Femur (tissue), 1 donor: ENCODE data around the gene SEMA4B.
"Not testable (repeated sequence)": the region's sequence is repeated elsewhere in the genome, so short reads cannot be mapped to it uniquely, and the experiment has no call there.

Experiments
- DNase-seq: peaks from one replicate; pipeline ENCODE4 v3.0.0-alpha.2; 2017

The SEMA4B gene, protein sequence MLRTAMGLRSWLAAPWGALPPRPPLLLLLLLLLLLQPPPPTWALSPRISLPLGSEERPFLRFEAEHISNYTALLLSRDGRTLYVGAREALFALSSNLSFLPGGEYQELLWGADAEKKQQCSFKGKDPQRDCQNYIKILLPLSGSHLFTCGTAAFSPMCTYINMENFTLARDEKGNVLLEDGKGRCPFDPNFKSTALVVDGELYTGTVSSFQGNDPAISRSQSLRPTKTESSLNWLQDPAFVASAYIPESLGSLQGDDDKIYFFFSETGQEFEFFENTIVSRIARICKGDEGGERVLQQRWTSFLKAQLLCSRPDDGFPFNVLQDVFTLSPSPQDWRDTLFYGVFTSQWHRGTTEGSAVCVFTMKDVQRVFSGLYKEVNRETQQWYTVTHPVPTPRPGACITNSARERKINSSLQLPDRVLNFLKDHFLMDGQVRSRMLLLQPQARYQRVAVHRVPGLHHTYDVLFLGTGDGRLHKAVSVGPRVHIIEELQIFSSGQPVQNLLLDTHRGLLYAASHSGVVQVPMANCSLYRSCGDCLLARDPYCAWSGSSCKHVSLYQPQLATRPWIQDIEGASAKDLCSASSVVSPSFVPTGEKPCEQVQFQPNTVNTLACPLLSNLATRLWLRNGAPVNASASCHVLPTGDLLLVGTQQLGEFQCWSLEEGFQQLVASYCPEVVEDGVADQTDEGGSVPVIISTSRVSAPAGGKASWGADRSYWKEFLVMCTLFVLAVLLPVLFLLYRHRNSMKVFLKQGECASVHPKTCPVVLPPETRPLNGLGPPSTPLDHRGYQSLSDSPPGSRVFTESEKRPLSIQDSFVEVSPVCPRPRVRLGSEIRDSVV

DNA sequence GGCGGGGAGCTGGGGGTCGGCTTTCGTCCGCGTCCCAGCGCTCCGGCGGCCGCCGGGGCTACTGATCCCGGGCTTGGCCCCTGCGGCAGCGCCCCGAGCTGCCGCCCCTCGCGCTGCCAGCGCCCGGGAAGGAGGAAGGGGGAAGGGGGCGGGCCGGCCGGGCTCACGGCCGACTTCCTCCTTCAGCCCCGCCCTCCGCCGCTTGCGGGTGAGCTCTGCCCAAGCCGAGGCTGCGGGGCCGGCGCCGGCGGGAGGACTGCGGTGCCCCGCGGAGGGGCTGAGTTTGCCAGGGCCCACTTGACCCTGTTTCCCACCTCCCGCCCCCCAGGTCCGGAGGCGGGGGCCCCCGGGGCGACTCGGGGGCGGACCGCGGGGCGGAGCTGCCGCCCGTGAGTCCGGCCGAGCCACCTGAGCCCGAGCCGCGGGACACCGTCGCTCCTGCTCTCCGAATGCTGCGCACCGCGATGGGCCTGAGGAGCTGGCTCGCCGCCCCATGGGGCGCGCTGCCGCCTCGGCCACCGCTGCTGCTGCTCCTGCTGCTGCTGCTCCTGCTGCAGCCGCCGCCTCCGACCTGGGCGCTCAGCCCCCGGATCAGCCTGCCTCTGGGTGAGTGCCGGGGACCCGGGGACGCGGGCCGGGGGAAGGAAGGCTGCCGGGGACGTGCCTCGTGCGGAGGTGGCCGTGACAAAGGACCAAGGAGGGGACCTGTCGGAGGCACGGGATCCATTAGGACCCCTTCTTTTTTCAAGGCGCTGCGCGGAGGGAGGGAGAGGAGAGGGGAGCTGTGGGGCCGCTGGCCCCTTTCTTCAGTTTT lies at the start of gene SEMA4B:
TSS of gene SEMA4B (plus strand) at position 201 of the 814 bp plus-strand sequence. CDS start at position 450, 249 bp downstream.
- DNase-seq = peak; percentile 83

DNA sequence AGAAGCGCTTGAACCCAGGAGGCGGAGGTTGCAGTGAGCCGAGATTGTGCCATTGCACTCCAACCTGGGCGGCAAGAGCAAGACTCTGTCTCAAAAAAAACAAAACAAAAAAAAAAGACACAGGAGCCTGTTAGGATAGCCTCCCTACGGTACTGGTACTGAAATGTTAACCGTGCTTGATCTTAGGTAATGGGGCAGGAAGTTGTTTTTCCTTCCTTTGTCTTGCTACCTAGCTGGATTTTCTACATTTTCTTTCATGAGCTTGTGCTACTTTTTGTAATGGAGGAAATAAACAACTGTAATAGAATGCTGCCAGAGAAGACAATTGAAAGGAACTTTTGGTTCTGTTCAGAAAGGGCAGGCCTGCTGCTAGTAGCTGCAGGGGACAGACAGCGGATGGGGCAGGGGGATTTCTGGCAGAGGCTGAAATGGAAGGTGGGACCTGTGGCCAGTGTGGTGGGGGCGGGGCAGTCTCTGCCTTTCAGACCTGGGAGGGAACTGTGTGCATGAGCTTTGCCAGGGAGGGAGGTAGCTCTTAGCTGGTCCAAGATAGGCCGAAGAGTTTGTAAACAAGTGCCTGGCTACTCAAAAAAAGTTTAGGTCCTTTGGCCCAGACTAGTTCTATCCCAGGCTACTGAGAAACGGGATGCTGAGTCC lies 49.0 kb upstream of the SEMA4B start:
- DNase-seq = no peak

DNA sequence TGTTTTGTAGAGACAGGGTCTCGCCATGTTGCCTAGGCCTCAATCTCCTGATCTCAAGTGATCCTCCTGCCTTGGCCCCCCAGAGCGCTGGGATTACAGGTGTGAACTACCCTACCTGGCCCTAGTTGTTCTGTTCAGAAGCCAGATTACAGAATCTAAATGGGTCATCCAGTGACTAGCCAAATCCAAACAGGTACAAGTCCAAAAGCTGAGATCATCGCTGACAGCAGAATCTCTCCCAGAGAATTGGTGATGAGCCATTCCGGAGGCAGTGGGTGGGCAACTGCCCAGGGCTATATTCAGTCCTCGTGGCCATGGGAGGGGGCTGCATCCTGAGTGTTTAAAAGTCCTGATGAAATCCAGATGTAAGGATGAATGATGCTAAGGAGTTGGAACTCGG lies 47.5 kb upstream of the SEMA4B start:
- DNase-seq = no peak

DNA sequence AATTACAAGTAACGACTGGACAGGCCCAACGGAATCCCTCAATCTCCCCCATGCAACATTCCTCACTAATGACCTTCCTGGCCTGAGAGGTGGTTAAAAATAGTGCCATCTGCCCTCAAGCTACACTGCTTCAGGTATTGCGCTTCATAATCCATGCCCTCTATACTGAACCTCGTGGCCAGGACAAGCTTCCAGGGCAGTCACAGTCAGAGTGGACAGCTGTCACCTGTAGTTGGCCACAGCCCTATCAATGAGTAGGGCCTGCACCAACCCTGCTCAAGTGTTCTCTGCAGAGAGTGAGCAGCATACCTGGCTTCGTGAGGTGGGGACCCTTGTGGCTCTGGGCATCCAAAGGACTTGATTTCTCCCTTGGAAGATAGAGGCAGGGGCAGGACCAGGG lies 46.9 kb upstream of the SEMA4B start:
- DNase-seq = no peak

DNA sequence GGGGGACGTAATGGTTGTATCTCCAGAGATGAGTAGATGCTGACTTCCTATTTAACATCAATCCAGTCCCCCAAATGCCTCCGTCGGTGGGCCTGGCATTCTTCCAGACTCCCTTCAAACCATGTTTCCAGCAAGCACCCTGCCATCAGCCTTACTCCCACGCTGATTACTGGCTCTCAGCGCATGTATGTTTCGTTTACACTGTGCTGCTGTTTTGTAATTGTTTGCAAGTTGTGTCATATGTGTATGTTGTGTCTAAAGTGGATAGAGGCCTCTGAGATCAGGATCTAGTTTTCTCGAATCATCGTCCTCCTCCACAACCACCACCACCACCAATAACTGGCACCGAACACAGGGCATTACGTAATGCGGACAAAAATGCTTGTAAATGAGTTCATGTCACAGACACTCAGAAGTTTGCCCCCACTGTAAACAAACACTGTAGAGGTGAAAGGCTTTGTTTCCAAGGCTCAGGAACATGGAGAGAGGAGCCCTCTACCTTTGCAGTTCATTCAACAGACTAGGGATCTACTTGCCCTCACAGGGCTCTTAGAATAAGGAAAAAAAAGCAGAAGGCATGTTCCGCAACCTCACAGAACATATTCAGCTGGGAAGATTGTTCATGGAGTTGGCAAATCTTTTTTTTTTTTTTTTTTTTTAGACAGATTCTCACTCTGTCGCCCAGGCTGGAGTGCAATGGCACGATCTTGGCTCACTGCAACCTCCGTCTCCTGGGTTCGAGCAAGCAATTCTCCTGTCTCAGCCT lies 46.1 kb upstream of the SEMA4B start:
- DNase-seq = no peak

DNA sequence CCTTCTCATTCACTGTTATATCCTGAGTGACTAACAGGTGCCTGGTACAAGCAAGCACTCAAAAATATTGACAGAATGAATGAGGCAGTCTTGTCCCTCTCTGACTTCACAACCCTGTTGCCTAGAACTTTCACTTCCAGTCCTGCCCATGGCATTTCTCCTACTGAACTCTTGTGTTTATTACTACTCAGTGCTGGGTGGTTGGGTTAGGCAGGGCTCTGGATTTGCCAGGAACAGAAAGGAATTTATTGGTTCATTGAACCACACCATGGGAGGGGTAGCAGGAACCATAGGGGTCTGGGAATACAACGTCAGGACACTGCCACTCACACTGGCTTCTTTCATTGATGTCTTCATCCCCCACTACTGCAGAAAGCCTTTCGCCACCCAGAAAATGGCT lies 41.9 kb upstream of the SEMA4B start:
- DNase-seq = no peak

DNA sequence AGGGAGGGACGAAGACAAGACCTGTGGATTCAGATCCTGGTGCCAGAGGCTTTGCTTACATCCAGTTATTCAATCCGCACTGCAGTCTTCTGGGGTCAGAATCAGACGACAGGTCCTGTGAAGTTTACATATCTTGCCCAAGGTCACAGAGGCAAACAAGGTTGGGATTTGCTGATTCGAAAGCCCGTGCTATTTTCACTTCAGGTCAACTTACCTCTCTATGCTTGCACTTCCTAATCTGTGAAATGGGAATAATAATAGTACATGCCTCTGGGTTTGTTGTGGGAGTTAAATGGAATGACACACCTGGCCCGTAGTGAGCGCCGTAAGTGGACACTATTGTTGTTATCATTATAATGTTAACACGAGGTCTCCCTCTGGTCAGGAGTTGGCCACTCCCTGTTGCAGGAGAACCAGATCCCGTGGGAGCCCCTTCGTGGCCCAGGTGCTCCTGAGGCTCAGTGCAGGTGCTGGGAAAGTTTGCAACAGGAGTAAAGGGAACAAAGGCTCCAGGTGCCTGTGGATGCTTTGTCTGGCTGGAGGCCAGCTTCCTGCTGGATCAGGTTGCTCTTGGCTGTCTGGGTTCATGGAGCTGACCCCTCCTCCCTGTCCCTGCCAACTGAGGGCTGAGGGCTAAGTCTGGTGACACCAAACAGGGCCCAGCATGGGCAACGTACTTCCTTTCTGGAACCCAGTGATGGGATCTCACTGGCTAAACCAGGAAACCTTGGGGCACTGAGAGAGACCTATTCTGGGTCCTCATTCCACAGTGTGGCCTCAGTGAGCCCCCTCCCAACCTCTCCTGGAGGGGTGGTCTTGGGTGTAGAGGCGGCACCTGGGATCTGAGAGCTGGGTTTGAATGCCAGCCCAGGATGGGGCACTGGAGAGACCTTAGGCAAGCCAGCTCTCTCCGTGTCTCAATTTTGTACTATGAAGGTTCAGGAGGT lies 40.1 kb upstream of the SEMA4B start:
- no peak for DNase-seq

DNA sequence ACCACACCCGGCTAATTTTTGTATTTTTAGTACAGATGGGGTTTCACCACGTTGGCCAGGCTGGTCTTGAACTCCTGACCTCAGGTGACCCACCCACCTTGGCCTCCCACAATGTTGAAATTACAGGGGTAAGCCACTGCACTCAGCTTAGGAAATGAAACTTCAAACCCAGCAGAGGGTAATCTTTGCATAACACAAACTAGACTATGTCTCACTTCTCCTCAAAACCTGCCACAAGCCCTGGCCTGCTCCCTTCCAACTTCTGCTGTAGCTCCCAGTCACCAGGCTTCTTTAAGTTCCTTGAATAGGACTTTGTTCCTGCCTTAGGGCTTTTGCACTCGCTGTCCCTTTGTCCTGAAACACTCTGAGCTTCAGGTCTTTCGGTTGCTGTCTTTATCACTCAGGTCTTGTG lies 39.2 kb upstream of the SEMA4B start:
- DNase-seq = no peak

DNA sequence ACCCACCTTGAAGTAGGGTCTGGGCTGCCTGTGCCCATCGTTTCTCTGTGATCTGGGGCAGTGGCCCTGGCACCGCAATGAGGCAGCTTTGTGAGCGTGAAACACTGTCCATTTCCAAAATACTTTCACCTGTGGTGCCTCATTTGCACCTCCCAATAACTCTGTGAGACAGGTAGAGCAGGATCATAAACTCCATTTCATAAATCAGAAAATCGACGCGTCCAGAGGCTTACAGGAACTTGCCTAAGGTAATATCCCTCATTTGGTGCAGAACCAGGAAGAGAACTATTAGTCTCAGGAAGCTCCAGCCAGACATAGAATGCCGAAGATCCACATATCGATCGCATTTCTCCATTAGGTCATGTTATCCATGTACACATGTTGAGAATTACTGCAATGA lies 38.2 kb upstream of the SEMA4B start:
- no peak for DNase-seq

DNA sequence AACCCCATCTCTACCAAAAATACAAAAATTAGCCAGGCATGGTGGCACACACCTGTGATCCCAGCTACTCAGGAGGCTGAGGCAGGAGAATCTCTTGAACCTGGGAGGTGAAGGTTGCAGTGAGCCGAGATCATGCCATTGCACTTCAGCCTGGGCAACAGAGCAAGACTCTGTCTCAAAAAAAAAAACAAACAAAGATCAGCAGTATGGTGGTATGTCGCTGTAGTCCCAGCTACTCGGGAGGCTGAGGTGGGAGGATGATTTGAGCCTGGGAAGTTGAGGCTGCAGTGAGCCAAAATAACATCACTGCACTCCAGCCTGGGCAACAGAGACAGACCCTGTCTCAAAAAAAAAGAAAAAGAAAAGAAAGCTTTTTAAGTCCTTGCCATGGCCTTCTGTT lies 36.9 kb upstream of the SEMA4B start:
- not testable (repeated sequence) for DNase-seq

DNA sequence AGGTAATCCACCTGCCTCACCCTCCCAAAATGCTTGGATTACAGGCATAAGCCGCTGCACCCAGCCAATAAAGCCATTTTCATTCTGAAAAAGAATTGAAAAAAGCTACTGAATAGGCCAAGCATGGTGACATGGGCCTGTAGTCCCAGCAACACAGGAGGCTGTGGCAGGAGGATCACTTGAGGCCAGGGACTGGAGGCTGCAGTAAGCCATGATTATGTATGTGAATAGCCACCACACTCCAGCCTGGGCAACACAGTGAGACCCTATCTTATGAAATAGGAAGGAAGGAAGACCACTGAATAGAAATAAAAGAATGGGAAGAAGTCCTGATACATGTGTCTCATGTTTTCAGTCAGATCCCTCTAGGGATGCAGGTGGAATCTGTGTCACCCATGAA lies 36.0 kb upstream of the SEMA4B start:
- DNase-seq = no peak

DNA sequence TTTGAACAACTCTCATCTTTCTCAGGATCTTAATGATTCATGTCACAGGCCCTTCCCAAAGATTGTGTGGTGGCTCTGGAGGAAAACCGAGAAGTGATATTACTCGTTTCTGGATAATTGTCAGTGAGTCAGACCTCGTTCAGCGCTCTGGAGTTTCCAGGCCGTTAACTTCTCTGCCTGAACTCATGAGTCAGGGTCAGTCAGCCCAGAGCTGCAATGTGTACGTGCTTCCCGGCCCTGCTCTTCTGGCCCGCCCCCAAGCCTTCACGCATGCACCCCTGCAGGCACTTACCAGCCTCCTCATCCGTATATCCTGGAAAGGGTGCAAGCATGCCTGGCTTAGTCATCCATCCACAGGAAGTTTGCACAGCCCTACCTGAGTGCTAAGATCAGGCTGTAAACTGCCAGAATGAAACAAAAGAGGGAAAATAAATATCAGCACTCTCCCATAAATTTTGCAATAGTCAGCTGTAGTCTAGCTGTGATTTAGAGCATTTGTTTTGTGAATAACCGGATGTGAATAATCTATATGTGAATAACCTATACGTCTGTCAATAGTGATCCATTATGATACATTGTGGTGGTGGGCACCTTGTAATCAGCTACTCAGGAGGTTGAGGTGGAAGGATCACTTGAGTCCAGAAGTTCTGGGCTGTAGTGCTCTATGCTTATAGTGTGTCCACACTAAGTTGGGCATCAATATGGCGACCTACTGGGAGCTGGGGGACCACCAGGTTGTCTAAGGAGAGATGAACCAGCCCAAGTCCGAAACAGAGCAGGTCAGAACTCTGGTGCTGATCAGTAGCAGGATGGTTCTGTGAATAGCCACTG lies 35.3 kb upstream of the SEMA4B start:
- DNase-seq = peak; percentile 58

DNA sequence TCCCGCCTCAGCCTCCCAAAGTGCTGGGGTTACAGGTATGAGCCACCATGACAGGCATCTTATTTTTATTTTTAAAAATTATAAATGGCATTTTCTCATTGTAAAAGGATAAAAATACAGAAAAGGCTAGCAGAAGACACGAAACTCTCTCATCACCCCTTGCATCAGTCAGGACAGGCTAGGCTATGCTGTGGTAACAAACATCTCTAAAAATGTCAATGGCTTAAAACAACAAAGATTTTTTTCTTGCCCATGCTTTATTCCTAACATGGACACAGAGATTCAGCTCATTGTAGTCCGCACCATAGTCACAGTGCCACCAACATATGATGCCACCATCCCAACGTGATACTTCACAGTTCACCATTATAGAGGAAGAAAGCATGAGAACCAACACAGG lies 34.0 kb upstream of the SEMA4B start:
- DNase-seq = no peak

DNA sequence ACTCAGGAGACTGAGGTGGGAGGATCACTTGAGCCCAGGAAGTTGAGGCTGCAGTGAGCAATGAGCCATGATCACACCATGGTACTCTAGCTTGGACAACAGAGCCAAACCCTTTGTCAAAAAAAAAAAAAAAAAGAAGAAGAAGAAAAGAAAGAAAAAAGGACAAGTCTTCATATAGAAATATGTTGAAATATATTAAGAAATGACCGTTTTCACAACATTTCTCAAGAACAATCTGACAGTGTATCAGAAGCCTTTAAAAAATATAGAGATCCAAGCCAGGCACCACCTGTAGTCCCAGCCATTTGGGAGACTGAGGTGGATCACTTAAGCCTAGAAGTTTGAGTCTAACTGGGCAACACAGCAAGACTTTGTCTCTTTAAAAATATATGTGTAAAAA lies 29.5 kb upstream of the SEMA4B start:
- DNase-seq = no peak

DNA sequence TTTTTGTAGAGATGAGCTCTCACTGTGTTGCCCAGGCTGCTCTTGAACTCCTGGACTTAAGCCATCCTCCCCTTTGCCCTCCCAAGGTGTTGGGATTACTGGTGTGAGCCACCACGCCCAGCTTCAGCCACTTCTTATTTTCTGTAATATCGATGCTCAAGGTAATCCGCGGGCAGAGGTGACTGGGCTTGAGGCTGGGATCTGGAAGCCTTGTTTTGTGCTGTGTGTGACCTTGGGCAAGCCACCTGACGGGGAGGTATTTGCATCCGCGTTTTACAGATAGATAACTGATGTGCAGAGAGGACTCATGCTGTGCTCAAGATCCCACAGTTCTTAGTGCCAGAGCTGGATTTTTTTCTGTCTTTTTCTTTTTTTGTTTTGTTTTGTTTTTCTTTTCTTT lies 27.8 kb upstream of the SEMA4B start:
- no peak for DNase-seq

DNA sequence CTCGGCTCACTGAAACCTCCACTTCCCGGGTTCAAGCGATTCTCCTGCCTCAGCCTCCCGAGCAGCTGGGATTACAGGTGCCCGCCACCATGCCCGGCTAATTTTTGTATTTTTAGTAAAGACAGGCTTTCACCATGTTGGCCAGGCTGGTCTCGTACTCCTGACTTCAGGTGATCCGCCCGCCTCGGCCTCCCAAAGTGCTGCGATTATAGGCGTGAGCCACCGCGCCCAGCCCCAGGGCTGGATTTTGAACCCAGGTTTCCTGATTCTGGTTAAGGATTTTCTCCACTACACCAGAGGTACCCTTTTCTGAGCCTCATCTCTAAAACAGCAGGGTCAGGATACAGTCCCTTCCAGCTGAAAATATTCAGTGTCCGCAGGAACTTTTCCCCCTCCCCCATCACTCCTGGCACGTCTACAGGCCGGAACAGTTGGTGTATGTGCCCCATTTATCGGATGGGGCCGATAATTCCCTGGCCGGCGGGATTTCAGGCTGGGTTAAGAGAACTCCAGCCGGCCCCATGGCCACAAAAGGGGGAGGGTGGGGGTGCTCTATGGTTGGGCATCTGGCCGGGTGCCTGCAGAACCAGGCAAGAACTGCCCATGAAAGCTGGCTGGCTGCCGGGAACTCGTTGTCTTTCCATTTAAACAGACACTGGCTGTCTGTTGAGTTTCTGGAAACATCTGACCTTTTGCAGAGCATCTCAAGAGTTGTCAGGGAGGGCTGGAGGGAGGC lies 26.8 kb upstream of the SEMA4B start:
- peak; percentile 83 for DNase-seq

DNA sequence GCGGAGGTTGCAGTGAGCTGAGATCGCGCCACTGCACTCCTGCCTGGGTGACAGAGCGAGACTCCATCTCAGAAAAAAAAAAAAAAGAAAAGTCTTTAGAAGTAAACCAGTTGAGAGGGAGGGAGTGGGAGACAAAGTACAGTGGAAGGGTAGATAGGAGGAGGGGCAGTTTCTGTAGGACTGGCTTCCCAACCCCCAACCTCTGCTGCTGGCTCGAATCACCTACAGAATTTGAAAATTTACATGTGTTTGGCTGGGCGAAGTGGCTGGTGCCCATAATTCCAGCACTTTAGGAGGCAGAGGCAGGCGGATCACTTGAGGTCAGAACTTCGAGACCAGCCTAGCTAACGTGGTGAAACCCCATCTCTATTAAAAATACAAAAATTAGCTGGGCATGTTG lies 24.1 kb upstream of the SEMA4B start:
- DNase-seq = no peak

DNA sequence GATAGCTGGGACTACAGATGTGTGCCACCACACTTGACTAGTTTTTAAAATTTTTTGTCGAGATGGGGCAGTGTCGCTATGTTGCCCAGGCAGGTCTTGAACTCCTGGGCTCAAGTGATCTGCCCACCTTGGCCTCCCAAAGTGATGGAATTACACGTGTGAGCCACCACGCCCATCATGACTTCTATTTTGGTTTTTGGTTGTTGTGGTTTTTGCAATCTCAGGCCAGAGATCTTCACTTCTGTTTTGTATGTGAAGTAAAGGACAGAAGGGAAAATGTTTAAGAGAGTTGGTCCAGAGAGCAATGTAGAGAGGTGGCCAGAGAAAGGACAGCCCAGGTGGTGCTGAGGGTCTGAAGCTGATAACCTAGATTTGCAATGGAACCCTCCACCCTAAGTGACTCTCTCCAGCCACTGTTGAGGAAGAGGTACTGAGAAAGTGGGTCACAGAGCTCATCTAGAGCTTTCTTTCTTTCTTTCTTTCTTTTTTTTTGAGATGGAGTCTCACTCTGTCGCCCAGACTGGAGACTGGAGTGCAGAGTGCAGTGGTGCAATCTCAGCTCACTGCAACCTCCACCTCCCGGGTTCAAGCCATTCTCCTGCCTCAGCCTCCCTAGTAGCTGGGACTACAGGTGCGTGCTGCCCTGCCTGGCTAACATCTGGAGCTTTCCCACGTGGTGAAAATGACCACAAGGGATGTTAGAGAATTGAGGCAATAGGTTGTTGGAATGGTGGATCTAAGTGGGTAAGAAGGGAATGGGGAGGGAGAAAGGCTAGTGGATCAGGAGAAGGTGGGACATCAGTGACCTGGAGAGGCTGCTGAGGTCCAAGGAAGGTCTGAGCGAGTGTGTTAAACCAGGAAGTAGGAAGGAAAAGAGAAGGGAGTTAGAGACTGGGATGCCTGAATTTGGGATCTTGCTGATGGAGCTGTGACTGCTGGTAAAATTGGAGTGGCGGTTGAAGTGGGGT lies 22.4 kb upstream of the SEMA4B start:
- no peak for DNase-seq
